ENCODE results near the gene MACROD2.

DNA sequence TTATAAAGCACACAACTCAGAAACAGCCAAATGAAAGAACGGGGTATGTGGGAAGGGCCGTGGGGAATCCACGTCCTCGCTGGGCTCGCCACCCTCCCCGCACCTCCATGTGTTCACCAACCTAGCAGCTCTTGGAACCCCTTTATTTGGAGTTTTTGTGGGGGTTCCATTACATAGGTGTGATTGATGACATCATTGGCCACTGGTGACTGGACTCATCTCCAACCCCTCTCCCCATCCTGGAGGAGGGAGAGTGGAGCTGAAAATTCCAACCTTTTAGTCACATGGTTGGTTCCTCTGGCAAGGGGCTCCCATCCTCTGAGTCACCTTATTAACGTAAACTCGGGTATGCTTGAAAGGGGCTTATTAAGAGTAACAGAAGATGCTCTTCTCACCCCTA is 934.1 kb downstream of the MACROD2 start:
- TF ChIP-seq, protein P1, sequence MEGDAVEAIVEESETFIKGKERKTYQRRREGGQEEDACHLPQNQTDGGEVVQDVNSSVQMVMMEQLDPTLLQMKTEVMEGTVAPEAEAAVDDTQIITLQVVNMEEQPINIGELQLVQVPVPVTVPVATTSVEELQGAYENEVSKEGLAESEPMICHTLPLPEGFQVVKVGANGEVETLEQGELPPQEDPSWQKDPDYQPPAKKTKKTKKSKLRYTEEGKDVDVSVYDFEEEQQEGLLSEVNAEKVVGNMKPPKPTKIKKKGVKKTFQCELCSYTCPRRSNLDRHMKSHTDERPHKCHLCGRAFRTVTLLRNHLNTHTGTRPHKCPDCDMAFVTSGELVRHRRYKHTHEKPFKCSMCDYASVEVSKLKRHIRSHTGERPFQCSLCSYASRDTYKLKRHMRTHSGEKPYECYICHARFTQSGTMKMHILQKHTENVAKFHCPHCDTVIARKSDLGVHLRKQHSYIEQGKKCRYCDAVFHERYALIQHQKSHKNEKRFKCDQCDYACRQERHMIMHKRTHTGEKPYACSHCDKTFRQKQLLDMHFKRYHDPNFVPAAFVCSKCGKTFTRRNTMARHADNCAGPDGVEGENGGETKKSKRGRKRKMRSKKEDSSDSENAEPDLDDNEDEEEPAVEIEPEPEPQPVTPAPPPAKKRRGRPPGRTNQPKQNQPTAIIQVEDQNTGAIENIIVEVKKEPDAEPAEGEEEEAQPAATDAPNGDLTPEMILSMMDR (IDR thresholded peaks at IDR 0.05), result no peak
- no peak for TF ChIP-seq POLR2A (IDR thresholded peaks at IDR 0.05)
